Measurements from ENCODE around the gene TMEM176B.
"Not testable (repeated sequence)": the region's sequence is repeated elsewhere in the genome, so short reads cannot be mapped to it uniquely, and the experiment has no call there.

The TMEM176B gene

GRCh38 chr7:150788474-150789269 is 11.5 kb downstream of the TMEM176B start:
- DNase-seq: no peak

DNA sequence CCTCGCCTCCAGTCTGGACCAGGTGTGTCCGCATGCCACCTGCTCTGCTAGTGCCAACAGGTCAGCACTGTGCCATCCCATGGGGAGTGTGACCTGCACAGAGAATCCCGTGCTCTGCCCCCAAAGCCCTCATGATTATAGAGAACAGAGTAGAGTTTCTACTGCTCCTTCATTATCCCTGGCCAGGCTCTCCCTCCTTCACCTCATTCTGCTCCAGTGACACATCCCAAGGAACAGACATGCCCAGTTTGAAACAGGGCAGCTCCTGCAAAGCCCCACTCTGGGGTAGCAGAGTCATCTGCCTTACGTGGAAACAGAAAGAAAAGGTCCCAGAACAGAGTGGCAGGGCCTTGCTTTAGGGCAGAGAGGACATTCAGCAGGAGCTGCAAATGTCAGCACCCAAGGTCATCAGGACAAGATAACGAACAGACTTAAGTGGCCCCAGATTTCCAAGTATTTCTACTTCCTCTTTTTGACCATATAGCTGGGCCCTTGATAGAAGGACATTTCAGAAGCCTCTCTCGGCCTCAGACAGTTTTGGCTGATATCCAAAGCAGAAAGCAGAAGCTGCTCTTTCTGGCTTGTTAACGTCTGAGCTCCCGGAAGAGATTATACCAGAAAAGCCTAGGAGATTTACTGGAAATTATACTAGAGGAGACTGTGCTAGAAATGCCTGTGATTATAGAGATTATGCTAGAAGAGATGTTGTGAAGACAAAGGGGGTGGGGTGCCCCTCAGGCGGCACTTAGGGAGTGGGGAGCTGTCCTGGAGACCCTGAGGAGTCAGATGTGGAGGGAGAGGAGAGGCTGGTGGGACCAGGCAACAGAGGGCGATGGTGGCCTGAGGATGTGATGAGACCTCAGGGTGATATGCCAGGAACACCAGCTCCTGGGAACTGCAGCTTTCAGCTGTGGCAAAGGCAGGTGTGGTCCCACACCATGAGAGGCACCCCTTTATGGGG is 12.6 kb downstream of the TMEM176B start:
- no peak for DNase-seq

GRCh38 chr7:150784954-150785353 is 15.2 kb downstream of the TMEM176B start:
- no peak for DNase-seq

DNA sequence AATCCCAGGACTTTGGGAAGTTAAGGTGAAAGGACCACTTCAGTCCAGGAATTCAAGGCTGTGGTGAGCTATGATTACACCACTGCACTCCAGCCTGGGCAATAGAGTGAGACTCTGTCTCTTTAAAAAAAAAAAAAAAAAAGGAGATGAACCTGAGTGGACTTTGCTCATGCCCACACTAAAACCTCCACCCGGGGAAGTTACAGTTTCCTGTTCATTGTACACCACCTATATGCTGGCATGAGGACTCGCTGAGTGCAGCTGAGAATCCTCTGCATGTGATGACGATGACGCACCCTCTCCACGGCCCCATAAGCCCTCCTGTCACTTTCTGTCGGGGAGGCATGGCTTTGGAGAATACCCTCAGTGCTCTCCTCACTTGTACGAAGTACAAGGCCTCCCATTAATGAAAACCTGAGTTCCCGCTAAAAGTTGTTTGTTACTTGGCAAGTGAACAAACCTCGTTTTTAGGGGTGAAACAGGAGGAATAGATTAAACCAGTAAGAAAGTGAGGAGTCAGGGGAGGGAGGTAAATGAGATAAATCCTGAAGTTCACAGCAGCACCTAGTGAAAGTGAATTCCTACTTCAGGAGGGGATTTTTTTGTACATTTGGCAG is 15.9 kb downstream of the TMEM176B start:
- no peak for DNase-seq

DNA sequence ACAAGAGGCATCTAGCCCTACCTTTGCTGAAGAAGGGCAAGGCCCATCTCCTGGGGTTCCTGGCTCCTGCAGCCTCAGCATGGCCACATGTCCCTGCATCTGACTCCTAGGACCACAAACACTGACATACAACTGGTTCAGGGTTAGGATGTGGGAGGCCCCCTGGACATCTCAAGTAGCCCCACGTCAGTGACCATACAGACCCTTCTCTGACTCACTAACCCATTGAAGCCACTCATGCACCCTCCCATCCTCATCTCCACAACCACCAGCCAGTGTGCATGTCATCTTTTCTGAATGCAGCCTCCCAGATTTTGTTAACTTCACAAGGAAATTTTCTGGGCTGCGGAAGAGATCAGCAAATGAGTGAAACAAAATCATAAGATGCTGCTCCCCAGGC is 18.2 kb downstream of the TMEM176B start:
- no peak for DNase-seq

DNA sequence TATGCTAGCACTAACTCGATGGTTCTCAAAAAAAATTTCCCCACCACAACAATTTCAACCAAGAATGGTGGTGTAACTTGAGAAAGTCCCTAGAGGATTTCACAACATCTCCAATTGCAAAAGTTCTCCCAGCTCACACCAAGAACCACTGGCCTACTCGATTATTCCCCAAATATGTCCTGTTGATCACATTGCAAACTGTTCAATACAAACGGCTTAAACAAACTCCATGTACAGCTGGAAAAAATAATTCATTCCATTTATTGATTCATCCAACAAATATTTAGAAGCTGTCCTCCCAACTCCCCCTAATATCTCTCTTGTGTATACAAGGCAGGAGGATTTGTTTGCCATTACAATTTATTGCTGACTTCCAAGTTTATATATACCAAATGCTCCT is 19.1 kb downstream of the TMEM176B start:
- DNase-seq: no peak

GRCh38 chr7:150780292-150780691 is 19.9 kb downstream of the TMEM176B start:
- DNase-seq: no peak

- peak; percentile 75 for DNase-seq
Observed at GRCh38 chr7:150778738-150779301, 21.3 kb downstream of the TMEM176B start.

DNA sequence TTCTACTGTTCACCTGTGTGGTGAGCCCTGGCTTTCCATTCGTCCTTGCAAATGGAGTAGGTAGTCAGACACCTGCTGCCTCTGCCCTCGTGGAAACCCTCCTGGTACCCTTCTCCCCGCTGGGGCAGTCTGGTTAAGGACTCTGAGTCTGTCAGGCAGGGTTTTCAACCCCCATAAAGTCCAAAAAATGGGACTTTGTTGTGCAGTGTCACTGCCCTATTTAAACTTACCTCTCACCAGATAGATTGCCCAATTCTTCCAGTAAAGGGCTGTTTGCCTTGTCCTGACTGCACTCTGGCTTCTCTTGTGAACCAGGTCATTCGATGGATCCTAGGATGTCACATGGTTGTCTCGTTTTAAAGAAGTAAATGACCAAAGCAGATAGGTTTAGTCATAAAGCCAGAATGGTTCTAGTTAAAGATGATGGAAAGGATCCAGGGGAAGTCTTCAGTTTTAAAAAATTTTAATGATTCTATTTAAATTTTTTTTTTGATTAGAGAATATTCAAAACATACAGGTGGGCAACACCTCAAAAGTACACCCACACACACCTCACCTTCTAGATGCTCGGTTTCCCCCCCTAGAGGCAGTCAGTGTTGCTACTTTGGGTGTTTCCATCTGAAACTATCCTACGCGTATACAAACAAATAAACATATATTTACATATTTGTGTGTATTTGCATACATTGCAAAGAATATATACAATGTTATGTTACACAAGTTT is 22.0 kb downstream of the TMEM176B start:
- DNase-seq: no peak

- DNase-seq: not testable (repeated sequence)
Observed at GRCh38 chr7:150774131-150774530, 26.0 kb downstream of the TMEM176B start.

DNA sequence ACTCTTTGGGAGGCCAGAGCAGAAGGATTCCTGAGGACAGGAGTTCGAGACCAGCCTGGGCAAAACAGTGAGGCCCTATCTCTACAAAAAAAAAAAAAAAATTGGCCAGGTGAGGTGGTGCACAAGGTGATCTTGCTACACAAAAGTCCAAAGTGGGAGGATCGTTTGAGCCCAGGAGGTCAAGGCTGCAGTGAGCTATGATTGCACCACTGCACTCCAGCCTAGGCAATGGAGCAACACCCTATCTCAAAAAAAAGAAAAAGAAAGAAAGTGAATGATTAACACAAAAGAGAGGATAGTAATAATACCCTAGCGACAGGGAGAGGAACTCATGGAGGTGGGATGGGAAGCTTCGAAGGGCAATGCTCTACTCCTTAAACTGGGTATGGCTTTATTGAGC is 30.4 kb downstream of the TMEM176B start:
- DNase-seq: no peak

GRCh38 chr7:150766334-150766709 is 33.8 kb downstream of the TMEM176B start:
- DNase-seq: no peak

DNA sequence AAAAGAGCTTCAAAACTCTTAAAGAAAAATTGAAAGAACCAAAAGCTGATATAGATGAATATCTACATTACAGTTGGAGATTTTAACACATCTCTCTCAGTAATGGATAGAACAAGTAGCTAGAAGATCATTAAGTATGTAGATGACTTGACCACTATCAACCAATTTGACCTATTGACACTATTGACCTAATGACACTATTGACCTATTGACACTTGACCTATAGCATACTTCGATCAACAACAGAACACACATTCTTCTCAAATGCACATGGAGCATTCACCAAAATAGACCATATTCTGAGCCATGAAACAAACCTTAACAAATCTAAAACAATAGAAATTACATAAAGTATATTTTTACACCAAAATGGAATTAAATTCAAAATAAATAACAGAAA is 40.7 kb downstream of the TMEM176B start:
- no peak for DNase-seq

- DNase-seq: no peak
Observed at GRCh38 chr7:150756858-150757257, 43.3 kb downstream of the TMEM176B start.

DNA sequence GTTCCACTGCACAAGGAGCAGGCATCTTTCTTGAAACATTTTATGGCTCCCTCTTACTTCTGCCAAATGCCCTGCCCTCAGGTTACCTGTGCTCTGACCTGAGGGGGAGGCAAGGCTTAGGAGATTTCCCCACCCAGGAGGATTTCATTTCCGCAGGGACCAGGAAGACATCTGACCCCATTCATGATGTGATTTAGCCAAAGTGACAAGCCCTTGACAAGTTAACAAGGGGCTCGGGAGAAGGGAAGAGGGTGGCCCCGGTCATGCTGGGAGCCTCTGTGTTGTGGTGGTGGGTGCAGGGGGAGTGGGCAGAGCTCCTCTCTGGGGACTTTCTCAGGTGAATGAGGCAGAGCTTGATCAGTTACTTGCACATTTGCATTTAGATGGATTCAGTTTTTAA is 44.0 kb downstream of the TMEM176B start:
- DNase-seq: peak; percentile 42

DNA sequence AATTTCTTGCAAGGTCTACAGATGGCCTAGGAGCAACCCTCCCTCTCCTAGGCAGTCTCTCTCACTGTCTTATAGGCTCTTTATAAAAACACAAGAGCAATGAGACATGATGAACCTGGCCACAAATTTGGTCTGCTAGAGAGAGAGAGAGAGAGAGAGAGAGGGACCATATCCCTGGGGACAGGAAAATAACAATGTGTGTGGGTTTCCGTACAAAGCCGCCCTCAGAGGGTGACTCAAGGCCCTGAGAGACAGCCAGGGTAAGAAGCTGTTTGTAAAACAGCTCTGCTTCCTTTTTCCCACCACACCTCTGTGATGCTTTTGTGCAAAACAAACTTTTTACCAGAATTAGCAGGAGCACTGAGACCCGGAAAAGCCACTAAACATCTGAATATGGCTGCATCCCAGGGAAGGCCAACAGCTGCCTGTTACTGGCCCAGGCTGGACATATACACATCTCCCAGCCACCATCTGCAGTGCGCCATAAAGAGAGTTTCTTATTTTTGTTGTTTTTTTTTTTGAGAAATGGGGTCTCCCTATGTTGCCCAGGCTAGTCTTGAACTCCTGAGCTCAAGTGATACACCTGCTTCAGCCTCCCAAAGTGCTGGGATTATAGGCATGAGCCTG is 44.6 kb downstream of the TMEM176B start:
- peak; percentile 63 for DNase-seq

DNA sequence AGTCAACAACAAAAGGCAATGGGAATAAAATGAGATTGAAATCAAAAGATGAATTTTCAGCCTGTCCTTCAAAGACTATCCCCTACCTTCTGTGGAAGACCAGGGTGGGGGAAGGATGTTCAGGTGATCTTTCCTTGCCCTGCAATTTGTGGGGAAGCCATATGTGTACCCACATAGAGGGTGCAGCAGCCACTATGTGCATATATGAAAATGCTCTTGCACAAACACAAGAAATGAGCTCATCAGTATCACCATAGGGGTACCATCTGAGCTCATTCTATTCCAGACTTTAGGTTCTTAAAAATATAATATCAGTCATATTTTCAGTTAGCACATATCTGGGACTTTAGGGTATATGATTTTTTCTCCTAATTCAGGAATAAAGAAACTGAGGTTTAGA is 45.2 kb downstream of the TMEM176B start:
- DNase-seq: no peak

DNA sequence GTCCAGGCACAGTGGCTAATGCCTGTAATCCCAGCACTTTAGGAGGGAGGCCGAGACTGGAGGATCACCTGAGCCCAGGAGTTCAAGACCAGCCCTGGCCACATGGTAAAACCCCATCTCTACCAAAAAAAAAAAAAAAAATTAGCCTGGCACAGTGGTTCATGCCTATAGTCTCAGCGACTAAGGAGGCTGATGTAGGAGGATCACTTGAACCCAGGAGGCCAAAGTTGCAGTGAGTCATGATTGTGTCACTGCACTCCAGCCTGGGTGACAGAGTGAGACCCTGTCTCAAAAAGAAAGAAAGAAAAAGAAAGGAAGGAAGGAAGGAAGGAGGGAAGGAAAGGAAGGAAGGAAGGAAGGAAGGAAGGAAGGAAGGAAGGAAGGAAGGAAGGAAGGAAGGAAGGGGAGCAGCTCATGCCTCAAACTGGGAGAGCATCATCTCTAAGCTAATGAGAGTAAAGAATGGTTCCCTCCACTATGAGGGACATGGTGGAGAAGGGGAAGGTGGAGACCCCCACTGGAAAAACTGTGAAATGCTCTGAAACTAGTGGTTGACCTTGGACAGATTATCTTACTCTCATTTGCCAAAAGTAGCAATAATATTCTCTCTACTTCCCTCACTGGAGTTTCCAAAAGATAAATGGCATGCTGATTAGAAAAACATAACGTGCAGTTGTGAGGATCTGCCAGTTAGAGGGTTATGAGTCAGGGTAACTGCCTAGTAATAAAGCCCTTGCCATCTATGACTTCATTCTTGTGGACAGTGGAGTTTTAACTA is 46.1 kb downstream of the TMEM176B start:
- no peak for DNase-seq

GRCh38 chr7:150753239-150753638 is 46.9 kb downstream of the TMEM176B start:
- no peak for DNase-seq

DNA sequence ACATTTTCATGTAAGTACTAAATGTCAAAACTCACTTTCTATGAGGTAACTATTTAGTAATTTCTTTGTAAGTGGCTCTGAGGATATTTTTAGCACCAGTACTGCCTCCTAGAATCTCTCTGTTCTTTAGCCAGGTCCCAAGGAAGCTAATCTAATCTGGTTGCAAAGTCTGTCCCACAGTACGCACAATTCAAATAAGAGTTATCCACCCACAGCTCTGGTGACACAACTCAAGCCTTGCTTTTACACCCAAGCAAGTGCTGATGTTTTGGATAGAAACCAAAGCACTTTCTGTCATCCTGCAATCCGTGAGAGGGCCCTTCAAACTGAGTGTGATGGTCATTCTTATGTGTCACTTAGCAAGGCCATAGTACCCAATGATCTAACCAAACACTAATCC is 48.5 kb downstream of the TMEM176B start:
- no peak for DNase-seq

GRCh38 chr7:150748376-150748775 is 51.8 kb downstream of the TMEM176B start:
- DNase-seq: no peak

All from activated T-cell treated with anti-CD3 and anti-CD28 coated beads, Interleukin-2, amount 50 U/mL, for 1 hour (primary cell).